ENCODE results near the gene OPRL1.

The OPRL1 gene

DNA sequence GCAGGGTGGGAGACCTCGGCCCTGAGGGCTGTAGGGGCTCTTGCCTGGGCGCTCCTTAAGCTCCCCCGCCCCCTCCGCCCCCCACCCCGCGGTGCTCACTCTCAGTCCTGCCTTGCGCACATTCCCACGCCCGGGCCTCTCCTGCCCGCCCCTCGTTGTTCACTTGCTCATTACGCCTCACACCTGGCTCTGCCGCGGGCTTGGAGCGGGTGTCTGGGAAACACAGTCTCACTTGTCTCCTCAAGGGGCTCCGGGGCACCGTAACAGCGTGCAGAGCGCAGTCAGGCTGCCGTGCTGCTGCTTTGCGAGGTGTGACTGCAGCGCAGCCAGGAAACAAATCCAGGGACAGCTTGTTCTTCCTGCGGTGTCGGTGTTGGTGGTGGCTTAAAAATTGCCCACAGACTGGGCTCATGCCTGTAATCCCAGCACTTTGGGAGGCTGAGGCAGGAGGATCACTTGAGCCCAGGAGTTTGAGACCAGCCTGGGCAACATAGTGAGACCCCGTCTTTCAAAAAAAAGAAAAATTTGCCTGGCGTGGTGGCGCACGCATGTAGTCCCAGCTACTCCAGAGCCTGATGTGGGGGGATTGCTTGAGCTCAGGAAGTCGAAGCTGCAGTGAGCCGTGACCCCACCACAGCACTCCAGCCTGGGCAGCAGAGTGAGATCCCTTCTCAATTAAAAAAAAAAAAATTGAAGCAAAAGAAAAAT lies 22.9 kb downstream of the OPRL1 start:
- no peak for DNase-seq (ENCODE audit: low spot score)

DNA sequence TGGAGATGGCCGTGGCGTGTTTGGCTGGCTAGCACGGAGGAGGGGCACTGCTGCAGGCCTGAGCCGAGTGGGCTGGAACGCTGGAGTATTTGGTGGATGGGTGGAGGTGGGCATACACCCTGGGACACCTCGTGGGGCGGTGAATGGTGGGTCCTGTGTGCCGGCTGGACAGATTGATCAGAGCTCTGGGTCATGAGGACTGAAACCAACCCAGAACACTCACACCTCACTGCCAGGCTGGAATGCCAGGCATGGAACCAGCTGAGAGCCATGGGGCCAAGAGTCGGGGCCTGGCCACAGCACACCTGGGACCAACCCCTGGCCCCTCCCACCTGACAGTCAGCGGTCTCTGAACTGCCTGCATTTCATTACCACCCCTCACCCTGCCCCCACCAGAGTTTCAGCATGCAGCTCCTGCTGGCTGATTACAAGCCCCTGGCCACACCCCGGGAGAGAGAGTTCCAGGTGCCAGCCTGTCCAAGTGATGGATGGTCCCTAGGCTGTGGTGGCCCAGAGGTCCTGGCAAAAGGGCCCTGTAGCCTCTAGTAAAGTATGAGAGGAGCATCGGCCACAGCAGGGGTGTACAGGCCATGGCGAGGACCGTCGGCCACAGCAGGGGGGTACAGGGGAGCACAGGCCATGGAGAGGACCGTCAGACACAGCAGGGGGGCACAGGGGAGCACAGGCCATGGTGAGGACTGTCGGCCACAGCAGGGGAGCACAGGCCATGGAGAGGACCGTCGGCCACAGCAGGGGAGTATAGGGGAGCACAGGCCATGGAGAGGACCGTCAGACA lies 24.2 kb downstream of the OPRL1 start:
- no peak for DNase-seq (ENCODE audit: low spot score)

DNA sequence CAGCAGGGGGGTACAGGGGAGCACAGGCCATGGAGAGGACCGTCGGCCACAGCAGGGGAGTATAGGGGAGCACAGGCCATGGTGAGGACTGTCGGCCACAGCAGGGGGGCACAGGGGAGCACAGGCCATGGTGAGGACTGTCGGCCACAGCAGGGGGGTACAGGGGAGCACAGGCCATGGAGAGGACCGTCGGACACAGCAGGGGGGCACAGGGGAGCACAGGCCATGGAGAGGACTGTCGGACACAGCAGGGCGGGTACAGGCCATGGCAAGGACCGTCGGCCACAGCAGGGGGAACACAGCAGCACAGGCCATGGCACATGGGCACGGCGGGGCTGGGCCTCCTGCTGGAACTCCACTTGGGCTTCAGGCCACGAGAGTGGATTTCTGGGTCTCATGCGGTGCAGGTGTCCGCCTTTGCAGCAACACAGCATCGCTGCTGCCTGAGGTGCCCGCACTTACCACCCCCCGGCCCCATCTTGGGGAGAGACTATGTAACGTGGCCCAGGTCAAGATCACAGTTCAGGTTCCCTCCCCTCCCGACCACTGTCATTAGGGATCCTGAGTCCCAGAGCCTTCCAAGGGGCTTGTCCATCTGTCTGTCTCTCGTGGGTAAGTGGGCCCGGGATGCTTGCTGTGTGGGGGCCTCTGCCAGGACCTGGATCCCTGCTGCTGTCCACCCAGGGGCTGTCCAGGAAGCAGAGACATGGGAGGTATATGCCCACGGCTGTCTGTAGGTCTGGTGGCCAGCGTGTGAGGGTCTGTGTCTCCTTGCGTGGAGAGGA lies 25.0 kb downstream of the OPRL1 start:
- no peak for DNase-seq (ENCODE audit: low spot score)

DNA sequence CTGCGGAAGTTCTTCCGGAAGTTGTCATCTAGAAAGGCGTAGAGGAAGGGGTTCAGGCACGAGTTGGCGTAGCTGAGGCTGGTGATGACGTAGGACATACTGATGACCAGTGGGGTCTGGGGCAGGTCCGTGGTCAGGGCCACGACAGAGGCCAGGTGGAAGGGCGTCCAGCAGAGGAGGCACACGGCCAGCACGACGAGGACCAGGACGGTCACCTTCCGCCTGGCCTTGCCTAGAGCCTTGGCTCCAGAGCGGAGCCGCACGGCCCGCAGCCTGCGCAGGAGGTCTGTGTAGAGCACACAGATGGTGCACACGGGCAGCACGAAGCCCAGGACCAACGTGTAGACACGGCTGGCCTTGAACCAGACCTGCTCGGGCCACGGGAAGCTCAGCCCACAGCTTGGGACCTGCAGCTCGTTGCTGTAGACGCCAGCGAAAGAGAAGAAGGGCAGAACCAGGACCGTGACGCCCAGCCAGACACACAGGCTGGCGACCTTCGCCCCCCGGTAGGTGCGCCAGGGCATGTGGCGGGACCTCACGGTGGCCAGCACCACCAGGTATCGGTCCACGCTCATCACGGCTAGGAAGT lies 26.1 kb downstream of the OPRL1 start:
- no peak for DNase-seq (ENCODE audit: low spot score)

DNA sequence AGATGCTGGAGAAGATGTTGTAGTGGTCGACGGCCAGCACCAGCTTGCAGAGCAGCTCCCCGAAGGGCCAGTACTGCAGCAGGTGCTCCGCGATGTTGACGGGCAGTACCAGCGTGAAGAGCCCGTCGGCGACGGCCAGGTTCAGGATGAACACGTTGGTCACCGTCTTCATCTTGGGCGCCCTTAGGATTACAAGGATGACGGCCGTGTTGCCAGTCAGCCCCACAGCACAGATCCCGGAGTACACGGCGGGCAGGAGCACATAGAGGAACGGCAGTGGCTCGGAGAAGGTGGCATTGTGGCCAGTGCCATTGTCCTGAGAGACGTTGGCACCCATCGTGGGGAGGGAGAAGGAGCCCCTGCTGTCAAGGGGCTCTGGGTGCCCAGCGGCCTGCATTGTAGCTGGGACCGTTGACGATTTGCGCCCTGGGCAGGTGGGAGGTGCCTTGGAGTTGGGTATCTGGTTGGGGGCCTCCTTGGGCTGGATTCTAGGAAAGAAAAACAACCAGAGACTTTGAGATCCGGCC lies 26.6 kb downstream of the OPRL1 start:
- no peak for DNase-seq (ENCODE audit: low spot score)

DNA sequence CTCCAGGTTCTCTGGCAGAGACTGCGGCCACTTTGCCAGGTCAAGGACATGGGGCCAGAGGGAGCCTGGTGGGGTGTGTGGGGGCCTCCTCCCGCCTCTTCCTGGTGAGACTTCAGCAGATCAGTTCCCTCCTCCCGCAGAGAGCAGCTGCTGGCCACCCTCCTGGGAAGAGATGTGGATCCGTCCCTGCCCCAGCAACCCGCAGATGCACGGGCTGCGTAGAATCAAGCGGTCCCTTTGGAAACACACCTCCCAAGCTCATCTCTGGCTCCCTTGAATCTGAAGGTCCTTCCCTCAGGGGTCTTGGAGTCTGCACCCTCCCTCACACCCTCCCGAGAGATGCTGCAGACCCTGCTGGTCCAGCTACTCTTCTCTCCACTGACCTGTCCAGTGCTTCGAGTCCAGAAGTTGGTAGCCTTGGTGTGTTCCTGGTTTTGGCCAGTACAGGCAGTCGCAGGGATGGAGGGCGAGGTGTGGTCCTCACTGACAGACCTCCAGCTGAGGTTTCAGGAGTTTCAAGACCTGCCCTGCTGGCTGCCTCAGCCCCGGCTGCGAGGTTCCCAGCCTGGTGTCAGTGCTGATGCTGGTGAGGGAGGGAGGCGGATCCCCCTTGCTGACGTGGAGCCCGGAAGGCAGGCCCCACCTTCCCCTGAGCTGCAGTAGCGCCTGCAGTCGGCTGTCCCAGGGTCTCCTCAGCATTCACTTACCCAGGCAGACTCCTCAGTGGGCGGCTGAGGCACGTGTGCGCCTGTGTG lies 27.3 kb downstream of the OPRL1 start, which contains the start of gene NPBWR2:
TSS of gene NPBWR2 (minus strand) at position 585 of the 755 bp plus-strand sequence. CDS start 734 bp downstream, outside the sequence.
- no peak for DNase-seq (ENCODE audit: low spot score)

DNA sequence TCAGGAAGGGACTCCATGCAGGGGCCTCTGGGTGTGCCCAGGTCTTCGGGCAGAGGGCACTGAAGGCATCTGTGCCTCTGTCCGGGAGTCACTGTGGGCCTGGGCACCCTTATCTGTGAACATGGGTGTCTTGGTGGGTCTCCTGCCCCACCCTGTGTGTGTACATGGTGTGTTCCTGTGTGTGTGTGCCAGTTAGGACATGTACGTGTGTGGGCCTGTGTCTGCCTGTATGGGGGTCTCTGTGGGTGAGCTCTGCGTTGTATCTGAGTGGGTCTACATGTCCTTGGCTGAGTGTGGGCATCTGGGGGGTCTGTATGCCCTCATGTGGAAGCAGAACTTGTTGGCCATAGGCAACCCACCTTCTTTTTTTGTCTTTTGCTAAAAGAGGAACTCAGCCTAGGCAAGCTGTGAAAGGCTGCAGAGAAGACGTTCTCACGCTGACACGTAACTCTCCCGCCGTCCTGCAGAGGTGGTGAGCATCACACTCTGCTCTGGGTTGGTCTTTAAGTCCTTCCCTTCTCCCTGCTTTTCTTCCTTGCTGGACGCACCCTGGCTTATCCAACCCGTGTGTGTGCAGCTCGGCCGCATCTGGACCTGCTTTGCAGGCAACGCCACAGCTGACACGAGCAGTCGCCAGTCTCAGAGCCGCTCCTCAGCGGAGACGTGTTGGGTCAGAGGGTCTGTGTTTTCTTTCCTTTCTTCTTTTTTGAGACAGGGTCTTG lies 28.0 kb downstream of the OPRL1 start:
- DNase-seq (ENCODE audit: low spot score), result no peak

DNA sequence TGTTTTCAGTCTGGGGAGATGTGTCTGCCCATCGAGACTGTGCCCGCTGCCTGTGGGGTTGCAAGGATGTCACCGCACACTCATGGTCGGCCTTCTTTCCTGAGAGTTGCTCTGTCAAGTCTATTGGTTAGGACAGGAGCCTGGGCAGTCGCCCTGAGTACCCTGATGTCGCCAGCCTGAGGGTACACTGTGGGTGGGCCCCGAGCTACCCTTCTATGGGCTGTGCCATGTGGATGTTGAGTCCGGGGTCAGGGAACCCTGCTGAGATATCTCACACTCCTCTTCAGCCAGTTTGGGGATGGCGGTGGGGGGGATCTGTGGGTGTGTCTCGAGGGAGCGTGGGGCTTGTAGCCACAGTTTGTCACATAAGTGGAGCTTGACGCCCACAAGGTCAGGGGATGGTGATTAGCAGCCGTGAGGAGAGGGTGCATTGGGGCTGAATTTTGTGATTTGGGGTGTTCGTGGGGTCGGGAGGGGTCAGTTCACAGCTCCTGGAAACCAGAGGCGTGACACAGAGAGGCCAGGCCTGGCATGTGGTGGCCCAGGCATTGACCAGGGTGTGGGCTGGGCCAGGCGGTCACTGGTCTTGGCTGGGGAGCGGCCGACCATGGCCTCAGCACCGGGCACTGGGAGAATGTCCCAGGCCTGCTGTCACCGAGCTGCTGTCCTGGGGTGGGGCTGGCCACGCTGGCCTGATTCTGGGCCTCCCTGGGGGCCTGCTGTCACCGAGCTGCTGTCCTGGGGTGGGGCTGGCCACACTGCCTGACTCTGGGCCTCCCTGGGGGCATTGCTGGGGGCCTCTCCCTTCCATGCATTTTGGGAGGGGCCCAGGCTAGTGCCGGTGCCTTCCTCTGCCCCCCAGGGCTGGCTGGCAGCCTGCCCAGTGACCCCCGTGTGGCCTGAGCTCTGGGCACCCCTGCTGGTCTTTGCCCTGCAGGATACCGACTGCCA lies 29.1 kb downstream of the OPRL1 start:
- no peak for DNase-seq (ENCODE audit: low spot score)

DNA sequence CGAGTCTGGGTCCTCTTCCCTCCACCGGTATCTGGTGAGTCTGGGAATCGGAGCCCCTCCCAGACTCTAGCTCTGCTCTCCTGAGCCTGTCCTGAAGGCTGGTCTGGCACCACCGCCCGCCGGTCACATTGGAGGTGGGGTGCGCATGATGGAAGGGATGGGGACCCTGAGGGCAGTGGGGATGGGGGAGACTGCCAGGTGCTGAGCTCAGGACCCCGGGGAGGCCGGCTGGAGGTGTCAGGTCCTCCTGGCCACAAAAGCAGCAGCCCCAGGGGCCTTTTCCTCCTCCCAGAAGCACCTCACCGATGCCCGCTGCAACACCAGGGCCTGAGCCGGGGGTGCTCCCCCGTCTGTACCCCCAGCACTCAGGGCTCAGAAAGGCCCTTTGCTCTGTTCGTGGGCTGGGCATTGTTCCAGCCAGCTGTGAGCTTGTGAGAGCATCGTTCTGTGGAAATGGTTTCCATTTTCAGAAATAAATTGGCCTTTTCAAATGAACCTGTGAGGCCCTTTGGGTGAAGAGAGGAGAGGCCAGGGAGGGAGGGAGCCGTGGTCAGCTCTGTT lies 30.0 kb downstream of the OPRL1 start:
- no peak for DNase-seq (ENCODE audit: low spot score)

DNA sequence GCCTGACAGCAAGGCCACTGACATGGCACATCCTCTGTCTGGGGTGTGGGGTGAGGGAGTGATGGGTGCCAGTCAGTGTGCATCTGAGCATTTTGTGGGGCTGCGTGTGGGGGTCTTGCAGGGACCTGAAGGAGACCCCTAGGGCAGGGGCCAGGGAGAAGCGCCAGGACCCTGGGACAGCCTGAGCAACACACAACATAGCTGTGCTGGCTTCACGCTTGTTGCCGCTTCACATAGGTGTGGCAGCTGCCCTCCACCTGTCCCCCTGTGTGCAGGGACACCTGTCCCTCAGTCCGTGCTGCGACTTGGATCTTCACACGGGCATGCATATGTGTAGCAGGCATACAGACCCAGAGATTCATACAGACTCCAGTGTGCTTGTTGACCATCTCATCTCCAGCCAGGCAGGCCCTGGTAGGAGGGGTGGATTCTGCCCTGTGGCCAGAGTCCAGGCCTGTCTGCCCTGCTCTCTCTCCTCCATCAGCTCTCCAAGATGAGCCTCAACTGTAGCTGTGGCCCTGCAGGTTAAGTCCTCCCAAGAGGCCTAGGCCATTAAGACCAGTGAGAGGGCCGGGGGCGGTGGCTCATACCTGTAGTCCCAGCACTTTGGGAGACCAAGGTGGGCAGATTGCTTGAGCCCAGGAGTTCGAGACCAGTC lies 30.7 kb downstream of the OPRL1 start:
- no peak for DNase-seq (ENCODE audit: low spot score)

DNA sequence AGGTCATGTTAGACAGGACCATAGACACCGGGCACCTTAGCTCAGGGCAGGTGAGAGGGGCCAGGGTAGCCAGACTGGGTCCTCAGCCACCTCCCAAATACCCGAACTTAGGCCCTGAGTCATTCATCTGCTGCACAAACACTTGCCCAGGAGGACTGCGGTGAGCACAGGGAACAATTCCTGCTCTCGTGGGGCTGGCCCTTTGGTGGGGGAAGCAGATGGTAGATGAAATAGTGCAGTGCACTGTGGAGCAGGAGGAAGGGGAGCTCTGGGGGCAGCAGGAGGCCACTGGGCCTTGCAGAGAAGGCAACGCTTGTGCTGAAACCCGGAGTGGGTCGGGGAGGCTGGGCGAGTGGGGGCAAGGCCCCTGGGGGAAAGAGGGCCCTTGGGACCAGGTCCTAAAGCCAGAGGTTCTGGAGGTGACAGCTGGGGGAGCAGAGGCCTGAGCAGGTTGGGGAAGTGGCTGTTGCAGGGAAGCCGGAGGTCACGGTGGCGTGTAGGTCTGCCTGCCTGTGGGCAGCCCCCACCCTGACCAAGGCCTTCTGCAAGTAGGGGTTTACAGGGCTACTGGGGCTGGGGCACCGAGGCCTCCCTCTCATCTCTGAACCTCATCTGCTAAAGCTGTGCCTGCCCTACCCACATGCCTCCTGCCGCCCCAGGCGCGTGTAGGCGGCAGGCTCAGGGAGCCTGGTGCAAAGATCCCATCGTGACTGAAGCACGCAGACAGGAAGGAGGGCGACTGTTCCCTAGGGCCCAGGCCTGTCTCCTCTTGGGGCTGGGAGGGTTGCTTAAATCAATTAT lies 32.2 kb downstream of the OPRL1 start:
- no peak for DNase-seq (ENCODE audit: low spot score)

DNA sequence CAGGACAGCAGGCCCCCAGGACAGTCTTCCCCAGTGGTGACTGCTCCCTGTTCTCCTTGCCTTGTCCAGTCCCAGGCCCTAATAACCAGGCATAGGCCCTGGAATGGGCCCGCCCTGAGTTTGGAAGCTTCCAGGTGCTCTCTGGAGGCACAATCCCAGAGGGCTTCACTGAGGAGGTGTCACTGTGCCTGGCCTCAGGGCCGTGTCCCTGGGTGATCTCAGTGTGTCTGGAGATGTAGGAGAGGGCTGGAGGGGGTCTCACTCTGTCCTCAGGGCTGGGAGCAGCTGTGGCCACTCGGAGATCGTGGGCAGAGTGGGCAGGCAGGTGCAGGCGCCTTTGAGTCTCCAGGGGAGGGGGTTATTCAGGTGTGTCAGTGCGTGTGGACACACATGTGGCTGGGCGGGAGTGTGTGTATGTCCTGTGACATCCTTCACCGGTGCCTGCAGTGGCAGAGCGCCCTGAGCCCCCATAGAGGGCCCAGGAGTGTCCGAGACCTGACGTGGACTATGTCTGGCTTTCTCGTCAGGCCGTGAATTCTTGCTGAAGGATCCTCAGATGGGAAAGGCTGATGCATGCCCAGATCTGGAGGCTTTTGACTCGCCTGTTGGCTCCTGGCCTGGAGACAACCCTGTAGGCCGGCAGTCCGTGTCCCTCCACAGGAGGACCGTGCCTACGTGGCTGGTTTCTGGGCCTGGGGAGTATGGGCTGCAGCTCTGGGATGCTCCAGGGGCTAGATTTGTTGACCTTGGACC lies 33.0 kb downstream of the OPRL1 start:
- no peak for DNase-seq (ENCODE audit: low spot score)

DNA sequence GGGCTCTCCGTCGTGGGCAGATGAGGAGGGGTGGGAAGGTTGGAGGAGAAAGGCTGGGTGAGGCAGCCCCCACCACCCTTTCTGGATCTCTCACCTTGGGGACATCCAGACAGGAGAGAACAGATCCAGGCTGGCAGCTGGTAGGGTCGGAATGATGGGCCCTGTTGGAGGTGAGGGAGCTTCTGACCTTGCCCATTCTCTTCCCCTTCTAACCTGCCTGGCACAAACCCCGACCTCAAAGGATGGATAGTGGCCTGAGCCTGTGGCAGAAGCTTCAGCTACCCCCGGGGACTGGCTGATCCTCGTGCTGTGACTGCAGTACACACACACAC lies 33.5 kb downstream of the OPRL1 start:
- no peak for DNase-seq (ENCODE audit: low spot score)

DNA sequence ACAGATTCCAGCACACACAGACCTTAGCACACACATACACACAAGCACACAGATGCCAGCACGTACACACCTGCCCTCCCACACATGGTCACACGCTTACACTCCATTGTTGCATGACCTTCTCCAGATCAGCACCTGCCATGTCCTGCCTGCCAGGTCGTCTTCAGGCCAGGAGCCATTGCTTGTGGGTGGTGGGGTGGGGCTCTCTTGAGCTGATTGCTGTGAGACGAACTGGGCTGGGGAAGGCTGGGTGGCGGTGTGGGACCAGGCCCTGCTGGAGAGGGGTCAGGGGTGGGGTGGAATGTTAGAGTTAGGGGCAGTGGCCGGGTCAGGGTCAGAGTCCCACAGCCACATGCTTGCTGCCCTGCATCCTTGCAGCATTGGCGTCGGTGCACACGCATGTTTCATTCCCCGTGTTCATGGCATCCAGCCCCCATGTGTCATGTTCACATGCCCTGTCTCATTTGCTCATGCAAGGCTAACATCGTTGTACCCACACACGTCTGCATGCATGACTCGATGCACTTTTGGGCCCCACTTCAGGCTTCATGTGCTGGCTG lies 34.0 kb downstream of the OPRL1 start:
- DNase-seq (ENCODE audit: low spot score), result no peak

DNA sequence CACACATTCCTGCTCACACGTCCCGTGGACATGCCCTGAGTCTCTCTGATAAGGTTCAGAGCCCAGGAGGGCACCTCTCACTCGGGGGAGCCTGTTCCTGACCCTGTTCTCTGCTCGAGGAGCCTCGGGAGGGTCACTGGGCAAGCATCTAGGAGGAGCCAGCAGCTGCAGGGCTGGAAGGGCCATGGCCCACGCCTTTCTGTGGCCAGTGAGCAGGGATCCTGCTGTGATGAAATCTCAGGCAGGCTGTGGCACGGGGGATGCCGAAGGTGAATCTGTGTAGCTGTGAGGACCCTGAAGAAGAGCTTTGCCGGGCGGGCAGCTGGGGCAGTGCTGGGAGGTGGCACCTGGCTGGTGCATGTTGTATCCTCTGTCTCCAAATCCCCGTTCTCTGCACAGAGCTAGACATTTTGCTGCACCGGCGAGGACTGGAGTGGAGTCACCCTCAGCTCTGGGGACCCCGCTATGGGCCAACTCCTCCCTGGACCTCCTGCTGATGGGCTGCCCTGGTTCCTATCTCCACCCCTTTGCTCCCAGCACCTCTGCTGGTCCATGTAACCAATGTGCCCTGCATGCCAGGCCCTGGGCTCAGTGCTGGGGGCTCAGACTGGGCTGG lies 34.6 kb downstream of the OPRL1 start:
- no peak for DNase-seq (ENCODE audit: low spot score)

DNA sequence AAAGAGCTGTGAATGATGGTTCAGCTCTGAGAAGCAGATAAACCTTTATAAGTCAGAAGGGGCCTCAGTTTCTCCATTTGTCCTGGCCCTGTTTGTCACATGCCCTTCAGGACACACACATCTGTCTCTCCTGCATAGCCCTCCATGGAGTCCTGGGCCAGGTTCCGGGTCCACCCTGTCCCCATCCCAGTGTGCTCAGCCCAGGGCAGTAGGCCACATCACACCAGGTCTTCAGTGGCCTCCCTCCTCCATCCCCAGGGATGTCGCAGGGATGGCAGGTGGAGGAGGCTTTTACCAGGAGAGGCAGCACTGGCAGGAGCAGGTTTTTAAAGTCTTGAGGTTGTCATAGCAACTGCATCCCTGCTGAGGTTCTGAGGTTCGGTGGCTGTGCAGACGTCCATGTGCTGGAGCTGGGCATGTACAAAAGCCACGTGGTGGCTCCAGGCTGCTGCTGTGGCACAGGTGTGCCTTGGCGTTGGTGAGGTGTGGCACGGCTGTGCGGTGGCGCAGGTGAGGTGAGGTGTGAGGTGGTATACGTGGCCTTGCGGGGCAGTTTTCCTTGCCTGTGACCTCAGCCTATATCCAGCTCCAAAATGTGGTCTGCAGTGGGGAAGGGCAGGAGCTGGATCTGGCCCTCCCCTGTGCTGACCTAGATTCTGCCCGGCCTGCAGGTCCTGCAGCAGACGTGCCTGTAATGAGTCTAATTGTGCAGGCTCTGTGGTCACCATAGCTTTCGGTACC lies 35.5 kb downstream of the OPRL1 start:
- DNase-seq (ENCODE audit: low spot score), result no peak
